ENCODE results near the gene NNAT. TPM values are rescaled to one million over a fixed set of nuclear protein-coding genes. Genes with fewer than 3 reads are reported as not detected.
A peak's percentile ranks its signal among the peaks of the same experiment; 100 is the strongest.

NNAT gene
- total and polyA plus RNA-seq, 2 of the 8 experiments (the other 6 are each of a cell fraction or from before 2014, with no cell fraction given) = 66.8 to 175 TPM

- 82% methylated on average over 13 of the region's 13 CpGs; no CpG with 5 or more reads in 1 of the 2 experiments for WGBS, 2 experiments (ENCODE audit: extremely low coverage in 1 of 2, insufficient coverage in 1 of 2, insufficient read length in 1 of 2, insufficient replicate concordance in 2 of 2, low coverage in 1 of 2, low lambda C conversion rate in 2 of 2, missing lambda C conversion rate in 1 of 2)
- Histone ChIP-seq H3K9ac (replicated peaks in 1 of 4; ENCODE audit: extremely low read depth in 1 of 4, low read depth in 3 of 4, low read length in 3 of 4) (no peak overlapping the region), H2BK20ac (ENCODE audit: low read length) (no peak overlapping the region), H2BK15ac (ENCODE audit: low read length) (no peak overlapping the region), H3K9me3 (ENCODE audit: insufficient read depth in 2 of 2, low read depth in 1 of 2, low read length in 1 of 2) (peaks cover 0 to 5% of the 10 kb centered on the region in 2 experiments; a peak in 1 of 4 replicates), H3K79me1 (ENCODE audit: low read depth, low read length) (peaks cover 34% of the 10 kb centered on the region), H2AK5ac (ENCODE audit: low read depth, low read length) (no peak overlapping the region), H3K4me2 (ENCODE audit: insufficient read depth in 1 of 2, low read depth in 2 of 2, low read length in 2 of 2) (peak overlapping the region; percentile 54 to 87; a peak in 3 of 4 replicates), H3K27me3 (replicated peaks in 1 of 4; ENCODE audit: control insufficient read depth in 3 of 4, extremely low read depth in 1 of 4, insufficient read depth in 3 of 4, low read length in 3 of 4) (no peaks in the 10 kb centered on the region; a peak in 1 of 7 replicates), H3K4me3 (ENCODE audit: extremely low read depth in 1 of 4, insufficient read depth in 2 of 4, low read depth in 3 of 4, low read length in 4 of 4) (peak overlapping the region in 1 of 4 experiments; percentile 19; a peak in 3 of 8 replicates), H2BK12ac (ENCODE audit: low read depth, low read length) (no peak overlapping the region), H2BK120ac (replicated peaks; ENCODE audit: low read depth, low read length) (no peak overlapping the region), H3K23ac (ENCODE audit: insufficient read length) (no peak overlapping the region), H3K4me1 (replicated peaks in 1 of 4; ENCODE audit: control insufficient read depth in 3 of 4, insufficient read depth in 4 of 4, low read length in 3 of 4) (peaks cover 15 to 45% (median 32%) of the 10 kb centered on the region in 4 experiments), H4K8ac (ENCODE audit: extremely low read depth, insufficient read depth, low read length) (no peak overlapping the region), H3K36me3 (ENCODE audit: control insufficient read depth in 2 of 4, insufficient read depth in 4 of 4, low read length in 3 of 4) (peaks cover 0 to 10% (median 4%) of the 10 kb centered on the region in 4 experiments; a peak in 5 of 8 replicates), H4K20me1 (replicated peaks in 1 of 2; ENCODE audit: control insufficient read depth in 1 of 2, insufficient read depth in 2 of 2, low read length in 2 of 2) (peaks cover 15 to 40% of the 10 kb centered on the region in 2 experiments), H3K4ac (replicated peaks; ENCODE audit: insufficient read length, low read depth, low read length) (no peak overlapping the region), H4K5ac (ENCODE audit: insufficient read length, low read depth, low read length) (no peak overlapping the region), H3K14ac (ENCODE audit: insufficient read length) (no peak overlapping the region), H3K27ac (ENCODE audit: low read depth, low read length) (no peak overlapping the region), H3K79me2 (ENCODE audit: control insufficient read depth in 1 of 2, insufficient read depth in 2 of 2, low read length in 2 of 2) (peaks cover 16 to 89% of the 10 kb centered on the region in 2 experiments), H4K91ac (replicated peaks; ENCODE audit: insufficient read length, low read length) (no peak overlapping the region), H3K56ac (replicated peaks; ENCODE audit: insufficient read length, low read depth, low read length) (no peak overlapping the region), H2AFZ (ENCODE audit: low read length) (no peak overlapping the region), H2BK5ac (ENCODE audit: low read depth, low read length) (no peak overlapping the region; the same call in 1 of the 2 replicates), H3K18ac (ENCODE audit: extremely low read depth, low read length) (no peak overlapping the region), H3K23me2 (ENCODE audit: low read depth, low read length) (peaks cover 6% of the 10 kb centered on the region; the same call in 1 of the 2 replicates)
- POLR2A ChIA-PET (ENCODE audit: partially characterized antibody) = interaction anchor here (1.5 to 2.5 kb wide), 3 partner anchors 9 to 17 kb away, joined by 7 to 8 read pairs (median 8); no protein-coding TSS in a partner anchor
- CTCF ChIA-PET (ENCODE audit: partially characterized antibody) = interaction anchor here (1.6 to 2.3 kb wide), 3 partner anchors 126 to 138 kb away, joined by 4 to 9 read pairs (median 6); no protein-coding TSS in a partner anchor
- FAIRE-seq = no peak
- DNase-seq (ENCODE audit: low read depth in 1 of 2, low spot score in 2 of 2) = no peak
- TF ChIP-seq, protein P1, sequence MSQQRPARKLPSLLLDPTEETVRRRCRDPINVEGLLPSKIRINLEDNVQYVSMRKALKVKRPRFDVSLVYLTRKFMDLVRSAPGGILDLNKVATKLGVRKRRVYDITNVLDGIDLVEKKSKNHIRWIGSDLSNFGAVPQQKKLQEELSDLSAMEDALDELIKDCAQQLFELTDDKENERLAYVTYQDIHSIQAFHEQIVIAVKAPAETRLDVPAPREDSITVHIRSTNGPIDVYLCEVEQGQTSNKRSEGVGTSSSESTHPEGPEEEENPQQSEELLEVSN (IDR thresholded peaks at IDR 0.05) = peak; percentile 73
- TF ChIP-seq EGR1 (IDR thresholded peaks at IDR 0.05; ENCODE audit: borderline replicate concordance, low read depth, low read length) (no peak), MAX (IDR thresholded peaks at IDR 0.05) (peak; percentile 42; the same call in 1 of the 2 replicates)
Measured at GRCh38 chr20:37523012-37523391, 2.0 kb downstream of the NNAT start.
